Liver (tissue), 9 donors: ENCODE measurements around the gene SZT2. TPM values are rescaled to one million over a fixed set of nuclear protein-coding genes. Genes with fewer than 3 reads are reported as not detected.
A peak's percentile ranks its signal among the peaks of the same experiment; 100 is the strongest.

Source experiments
- DNase-seq: peaks from one replicate; pipeline ENCODE4 v3.0.0-alpha.2; 2017; ENCODE audit warnings: low spot score
- H3K27ac ChIP-seq, 2 donors: one replicate each; pipeline ENCODE4 v1.7.0; 2013; ENCODE audit warnings: inconsistent platforms in 2 of 2, low read length in 2 of 2, control low read depth in 1 of 2, low read depth in 1 of 2, mild to moderate bottlenecking in 1 of 2
- H3K27me3 ChIP-seq, 4 donors: one replicate each; pipeline versions ENCODE4 v1.6.1 to v1.7.0; 2013; ENCODE audit warnings: low read length in 3 of 4, inconsistent platforms in 1 of 4, mild to moderate bottlenecking in 1 of 4, moderate library complexity in 1 of 4; ENCODE audit not compliant: control insufficient read depth in 4 of 4, insufficient read depth in 4 of 4
- H3K36me3 ChIP-seq, 4 donors: one replicate each; pipeline versions ENCODE4 v1.6.1 to v1.7.0; 2013; ENCODE audit warnings: low read length in 3 of 4, mild to moderate bottlenecking in 3 of 4, low read depth in 1 of 4, moderate library complexity in 1 of 4; ENCODE audit not compliant: control insufficient read depth in 4 of 4, insufficient read depth in 3 of 4
- H3K4me1 ChIP-seq, 4 donors: one replicate each; pipeline versions ENCODE4 v1.6.1 to v1.7.0; 2013; ENCODE audit warnings: low read length in 3 of 4, mild to moderate bottlenecking in 3 of 4, moderate library complexity in 1 of 4; ENCODE audit not compliant: control insufficient read depth in 4 of 4, insufficient read depth in 4 of 4
- H3K4me3 ChIP-seq, 3 donors: one replicate each; pipeline versions ENCODE4 v1.6.1 to v1.7.0; 2013; ENCODE audit warnings: low read length in 3 of 3, control low read depth in 1 of 3, low read depth in 1 of 3, mild to moderate bottlenecking in 1 of 3
- H3K9ac ChIP-seq, 2 donors: one replicate each; pipeline ENCODE4 v1.7.0; 2013; ENCODE audit warnings: low read length in 2 of 2, mild to moderate bottlenecking in 2 of 2, moderate library complexity in 2 of 2, control low read depth in 1 of 2, low read depth in 1 of 2
- H3K9me3 ChIP-seq, 4 donors: one replicate each; pipeline versions ENCODE4 v1.6.1 to v1.7.0; 2013; ENCODE audit warnings: low read length in 3 of 4; ENCODE audit not compliant: control insufficient read depth in 4 of 4
- ATF3 ChIP-seq: IDR thresholded peaks from 2 replicates; pipeline ENCODE4 v1.6.1; 2016; ENCODE audit warnings: antibody characterized with exemption
- EGR1 ChIP-seq, 2 donors: IDR thresholded peaks; 2 replicates each; pipeline ENCODE4 v1.6.1; 2016 to 2018; ENCODE audit warnings: antibody characterized with exemption in 2 of 2, low read depth in 2 of 2
- FOXA2 ChIP-seq: IDR thresholded peaks from 2 replicates; pipeline ENCODE4 v1.6.1; 2016; ENCODE audit warnings: antibody characterized with exemption
- GABPA ChIP-seq, 2 donors: IDR thresholded peaks in 1 of 2; conservative IDR thresholded peaks in 1 of 2; 2 replicates each; pipeline ENCODE4 v1.6.1; 2016; ENCODE audit warnings: antibody characterized with exemption in 2 of 2, mild to moderate bottlenecking in 1 of 2, moderate library complexity in 1 of 2
- HNF4A ChIP-seq, 2 donors: conservative IDR thresholded peaks; 2 replicates each; pipeline ENCODE4 v1.6.1; 2016; ENCODE audit warnings: antibody characterized with exemption in 2 of 2, mild to moderate bottlenecking in 2 of 2
- HNF4G ChIP-seq: IDR thresholded peaks from 2 replicates; pipeline ENCODE4 v1.6.1; 2016; ENCODE audit warnings: antibody characterized with exemption
- NR2F2 ChIP-seq: IDR thresholded peaks from 2 replicates; pipeline ENCODE4 v1.6.1; 2016; ENCODE audit warnings: antibody characterized with exemption
- RXRA ChIP-seq, 2 donors: IDR thresholded peaks; 2 replicates each; pipeline ENCODE4 v1.6.1; 2017 to 2018; ENCODE audit warnings: antibody characterized with exemption in 2 of 2, mild to moderate bottlenecking in 1 of 2
- SP1 ChIP-seq: IDR thresholded peaks from 2 replicates; pipeline ENCODE4 v1.6.1; 2018; ENCODE audit warnings: antibody characterized with exemption, mild to moderate bottlenecking
- YY1 ChIP-seq: IDR thresholded peaks from 2 replicates; pipeline ENCODE4 v1.6.1; 2016; ENCODE audit warnings: antibody characterized with exemption, mild to moderate bottlenecking
- ZBTB33 ChIP-seq: IDR thresholded peaks from 2 replicates; pipeline ENCODE4 v1.6.1; 2016; ENCODE audit warnings: antibody characterized with exemption
- WGBS: extraction: QIAGEN DNeasy Blood & Tissue Kit; methylation state at CpG from one replicate; pipeline ENCODE4 v1.1.7; 2013; 5-methylcytosine and 5-hydroxymethylcytosine counted together
- polyA plus RNA-seq, 2 donors: library from polyadenylated mRNA; stranded (reverse) in 1 of 2; unstranded in 1 of 2; fragments of 200-250 nt in 1 of 2; fragments of >200 nt in 1 of 2; fragmentation: Nextera tagmentation in 1 of 2; extraction: Ambion mirVana in 1 of 2; gene quantifications; one replicate each; pipeline versions ENCODE4 v1.2.1 to v1.2.3, GENCODE V29; 2013 to 2015
- total RNA-seq, 2 donors: library from RNA; depleted of rRNA; stranded (reverse); fragments of >200 nt; gene quantifications; one replicate each; pipeline ENCODE4 v1.2.3, GENCODE V29; 2014
- TF ChIP-seq, protein P1 (sequence below): IDR thresholded peaks from 2 replicates; pipeline ENCODE4 v1.6.1; 2016; ENCODE audit warnings: antibody characterized with exemption
- TF ChIP-seq, protein P2 (sequence below): IDR thresholded peaks from 2 replicates; pipeline ENCODE4 v1.6.1; 2016; ENCODE audit warnings: antibody characterized with exemption, mild to moderate bottlenecking
- TF ChIP-seq, protein P3 (sequence below): fragments of 150-350 bp; IDR thresholded peaks from 2 replicates; pipeline ENCODE4 v1.5.1; 2017; ENCODE audit warnings: improper control_type of control experiment, low read depth, low read length; ENCODE audit not compliant: missing input control
- donor health status: healthy.
- donor health status: healthy.
- donor health status: healthy.
- donor health status: healthy.
- donor health status: healthy.

The SZT2 gene
- total and polyA plus RNA-seq, 4 donors: 4.8 to 31.0 (median 11.9) TPM

DNA sequence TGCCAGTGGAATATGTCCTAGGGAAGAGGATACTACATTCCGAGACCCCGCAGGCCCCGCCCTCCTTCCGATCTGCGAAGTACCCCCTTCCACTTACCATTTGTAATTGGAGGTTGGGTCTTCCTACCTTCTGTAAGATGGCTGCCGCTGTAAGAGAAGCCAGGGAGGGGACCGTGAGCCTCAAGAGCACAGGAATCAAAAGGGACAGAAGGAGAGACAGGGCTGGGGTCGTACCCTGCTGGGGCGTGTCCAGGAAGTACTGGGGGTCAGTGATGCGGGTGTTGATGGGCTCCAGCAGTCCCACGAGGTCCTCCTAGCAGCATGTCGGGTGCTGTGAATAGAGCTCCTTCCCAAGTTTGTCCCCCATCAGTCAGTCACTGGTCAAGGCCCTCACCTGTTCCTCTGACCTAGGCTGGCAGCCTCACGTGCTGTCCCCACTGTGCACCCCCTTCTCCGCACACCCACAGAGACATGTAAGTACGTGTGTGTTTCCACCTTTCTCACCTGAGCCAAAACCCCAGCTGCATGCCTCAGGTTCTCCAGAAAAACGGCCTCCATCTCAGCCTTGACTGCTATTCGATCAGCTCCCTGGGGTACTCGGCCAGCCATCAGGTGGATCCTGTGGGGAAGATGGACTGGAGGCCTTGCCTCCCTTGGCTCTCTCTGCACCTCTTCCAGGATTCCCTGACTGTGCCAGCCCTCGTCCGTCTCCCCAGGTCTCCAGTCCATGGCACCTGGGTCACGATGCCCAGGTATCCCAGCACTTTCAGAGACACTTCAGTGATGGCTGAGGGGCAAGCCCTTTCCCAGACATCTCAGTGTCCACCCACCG lies 62.2 kb downstream of the SZT2 start:
- WGBS: 93% methylated on average over 22 of the region's 22 CpGs
- H3K27me3 ChIP-seq: no peaks in the 10 kb centered on the region
- DNase-seq: peak; percentile 32
- no peak for TF ChIP-seq YY1
- no peak for TF ChIP-seq FOXA2
- TF ChIP-seq HNF4G: no peak
- TF ChIP-seq, protein P1, sequence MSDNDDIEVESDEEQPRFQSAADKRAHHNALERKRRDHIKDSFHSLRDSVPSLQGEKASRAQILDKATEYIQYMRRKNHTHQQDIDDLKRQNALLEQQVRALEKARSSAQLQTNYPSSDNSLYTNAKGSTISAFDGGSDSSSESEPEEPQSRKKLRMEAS: no peak
- no peak for TF ChIP-seq RXRA (IDR thresholded peaks at IDR 0.05)
- no peak for TF ChIP-seq GABPA (IDR thresholded peaks at IDR 0.05 in 1 of 2, conservative IDR thresholded peaks at IDR 0.05 in 1 of 2)
- no peak for TF ChIP-seq SP1
- TF ChIP-seq EGR1 (IDR thresholded peaks at IDR 0.05; ENCODE audit: low read depth in 2 of 2): no peak
- no peak for TF ChIP-seq HNF4A (conservative IDR thresholded peaks at IDR 0.05)
- TF ChIP-seq, protein P2, sequence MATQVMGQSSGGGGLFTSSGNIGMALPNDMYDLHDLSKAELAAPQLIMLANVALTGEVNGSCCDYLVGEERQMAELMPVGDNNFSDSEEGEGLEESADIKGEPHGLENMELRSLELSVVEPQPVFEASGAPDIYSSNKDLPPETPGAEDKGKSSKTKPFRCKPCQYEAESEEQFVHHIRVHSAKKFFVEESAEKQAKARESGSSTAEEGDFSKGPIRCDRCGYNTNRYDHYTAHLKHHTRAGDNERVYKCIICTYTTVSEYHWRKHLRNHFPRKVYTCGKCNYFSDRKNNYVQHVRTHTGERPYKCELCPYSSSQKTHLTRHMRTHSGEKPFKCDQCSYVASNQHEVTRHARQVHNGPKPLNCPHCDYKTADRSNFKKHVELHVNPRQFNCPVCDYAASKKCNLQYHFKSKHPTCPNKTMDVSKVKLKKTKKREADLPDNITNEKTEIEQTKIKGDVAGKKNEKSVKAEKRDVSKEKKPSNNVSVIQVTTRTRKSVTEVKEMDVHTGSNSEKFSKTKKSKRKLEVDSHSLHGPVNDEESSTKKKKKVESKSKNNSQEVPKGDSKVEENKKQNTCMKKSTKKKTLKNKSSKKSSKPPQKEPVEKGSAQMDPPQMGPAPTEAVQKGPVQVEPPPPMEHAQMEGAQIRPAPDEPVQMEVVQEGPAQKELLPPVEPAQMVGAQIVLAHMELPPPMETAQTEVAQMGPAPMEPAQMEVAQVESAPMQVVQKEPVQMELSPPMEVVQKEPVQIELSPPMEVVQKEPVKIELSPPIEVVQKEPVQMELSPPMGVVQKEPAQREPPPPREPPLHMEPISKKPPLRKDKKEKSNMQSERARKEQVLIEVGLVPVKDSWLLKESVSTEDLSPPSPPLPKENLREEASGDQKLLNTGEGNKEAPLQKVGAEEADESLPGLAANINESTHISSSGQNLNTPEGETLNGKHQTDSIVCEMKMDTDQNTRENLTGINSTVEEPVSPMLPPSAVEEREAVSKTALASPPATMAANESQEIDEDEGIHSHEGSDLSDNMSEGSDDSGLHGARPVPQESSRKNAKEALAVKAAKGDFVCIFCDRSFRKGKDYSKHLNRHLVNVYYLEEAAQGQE: no peak
- no peak for TF ChIP-seq ATF3
- TF ChIP-seq, protein P3, sequence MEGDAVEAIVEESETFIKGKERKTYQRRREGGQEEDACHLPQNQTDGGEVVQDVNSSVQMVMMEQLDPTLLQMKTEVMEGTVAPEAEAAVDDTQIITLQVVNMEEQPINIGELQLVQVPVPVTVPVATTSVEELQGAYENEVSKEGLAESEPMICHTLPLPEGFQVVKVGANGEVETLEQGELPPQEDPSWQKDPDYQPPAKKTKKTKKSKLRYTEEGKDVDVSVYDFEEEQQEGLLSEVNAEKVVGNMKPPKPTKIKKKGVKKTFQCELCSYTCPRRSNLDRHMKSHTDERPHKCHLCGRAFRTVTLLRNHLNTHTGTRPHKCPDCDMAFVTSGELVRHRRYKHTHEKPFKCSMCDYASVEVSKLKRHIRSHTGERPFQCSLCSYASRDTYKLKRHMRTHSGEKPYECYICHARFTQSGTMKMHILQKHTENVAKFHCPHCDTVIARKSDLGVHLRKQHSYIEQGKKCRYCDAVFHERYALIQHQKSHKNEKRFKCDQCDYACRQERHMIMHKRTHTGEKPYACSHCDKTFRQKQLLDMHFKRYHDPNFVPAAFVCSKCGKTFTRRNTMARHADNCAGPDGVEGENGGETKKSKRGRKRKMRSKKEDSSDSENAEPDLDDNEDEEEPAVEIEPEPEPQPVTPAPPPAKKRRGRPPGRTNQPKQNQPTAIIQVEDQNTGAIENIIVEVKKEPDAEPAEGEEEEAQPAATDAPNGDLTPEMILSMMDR: no peak
- no peak for TF ChIP-seq NR2F2
- TF ChIP-seq ZBTB33: no peak
- H3K36me3 ChIP-seq: peaks cover 16 to 28% (median 19%) of the 10 kb centered on the region in 4 donors
- no peak overlapping the region for H3K4me3 ChIP-seq
- no peak overlapping the region for H3K27ac ChIP-seq
- H3K4me1 ChIP-seq: peaks cover 9 to 55% (median 39%) of the 10 kb centered on the region in 4 donors
- H3K9me3 ChIP-seq: no peaks in the 10 kb centered on the region
- H3K9ac ChIP-seq: no peak overlapping the region
